ENCODE data around the gene NR1D1. TPM values are rescaled to one million over a fixed set of nuclear protein-coding genes. Genes with fewer than 3 reads are reported as not detected.
A peak's percentile ranks its signal among the peaks of the same experiment; 100 is the strongest.
"Not testable (repeated sequence)": the region's sequence is repeated elsewhere in the genome, so short reads cannot be mapped to it uniquely, and the experiment has no call there.

The NR1D1 gene
- 18.6 TPM for total RNA-seq

DNA sequence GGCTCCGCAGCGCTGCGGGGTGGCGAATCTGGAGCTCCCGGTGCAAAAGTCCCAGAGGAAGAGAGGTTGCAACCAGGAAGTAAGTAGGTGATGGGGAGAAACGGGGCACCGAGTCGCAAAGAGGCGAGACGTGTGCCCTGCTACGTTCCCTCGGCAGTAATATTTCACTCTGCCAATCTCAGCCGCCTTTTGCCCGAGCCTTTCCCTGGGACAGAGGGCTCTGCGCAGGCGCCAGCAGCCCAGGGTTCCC lies at the start of gene NR1D1:
TSS of gene NR1D1 (minus strand) at position 171 of the 250 bp plus-strand sequence. CDS start 495 bp downstream, outside the sequence.
- ATAC-seq, result peak; percentile 52

DNA sequence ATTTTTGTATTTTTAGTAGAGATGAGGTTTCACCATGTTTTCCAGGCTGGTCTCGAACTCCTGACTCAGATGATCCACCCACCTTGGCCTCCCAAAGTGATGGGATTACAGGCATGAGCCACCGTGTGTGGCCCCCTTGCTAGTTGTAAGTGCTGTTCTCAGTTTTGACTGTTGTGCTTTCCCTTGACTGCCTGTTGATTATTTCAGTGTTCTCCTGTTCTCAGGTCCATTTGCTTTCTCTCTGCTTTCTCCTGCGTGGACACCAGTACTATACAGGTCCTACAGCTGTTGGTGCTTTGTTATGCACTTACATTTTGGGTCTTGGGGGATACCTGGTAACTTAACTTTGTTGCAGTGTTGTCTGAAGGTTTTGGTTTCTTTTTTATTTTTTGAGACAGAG lies 48.1 kb upstream of the NR1D1 start:
- ATAC-seq, result no peak
- no peak for DNase-seq (ENCODE audit: low spot score)

More for the DNA sequence above, at the start of gene NR1D1:
- no peak for DNase-seq (ENCODE audit: low spot score)

DNA sequence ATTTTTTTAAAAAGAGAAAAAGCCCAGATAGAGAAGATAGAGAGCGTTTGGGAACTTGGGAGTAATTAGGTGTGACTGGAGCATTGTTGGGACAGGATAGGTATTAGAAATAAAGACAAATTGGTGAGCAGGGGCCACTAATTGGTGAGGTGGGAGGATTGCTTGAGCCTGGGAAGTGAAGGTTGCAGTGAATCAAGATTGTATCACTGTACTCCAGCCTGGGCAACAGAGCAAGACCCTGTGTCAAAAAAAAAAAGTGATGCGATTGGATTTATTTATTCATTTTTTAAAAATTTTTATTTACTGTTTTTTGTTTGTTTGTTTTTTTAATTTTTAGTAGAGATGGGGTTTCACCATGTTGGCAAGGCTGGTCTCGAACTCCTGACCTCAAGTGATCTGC lies 45.1 kb upstream of the NR1D1 start:
- ATAC-seq (no peak), DNase-seq (ENCODE audit: low spot score) (no peak)

DNA sequence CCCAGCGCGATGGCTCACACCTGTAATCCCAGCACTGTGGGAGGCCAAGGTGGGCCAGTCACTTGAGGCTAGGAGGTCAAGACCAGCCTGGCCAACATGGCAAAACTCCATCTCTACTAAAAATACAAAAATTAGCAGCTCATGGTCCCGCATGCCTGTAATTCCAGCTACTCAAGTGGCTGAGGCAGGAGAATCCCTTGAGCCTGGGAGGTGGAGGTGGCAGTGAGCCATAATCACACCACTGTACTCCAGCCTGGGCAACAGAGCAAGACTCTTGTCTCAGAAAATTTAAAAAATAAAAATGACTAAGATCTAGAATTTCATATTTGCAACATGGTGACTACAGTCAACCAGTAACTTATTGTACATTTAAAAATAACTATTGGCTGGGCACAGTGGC lies 42.8 kb upstream of the NR1D1 start:
- DNase-seq (ENCODE audit: low spot score); ATAC-seq: not testable (repeated sequence)

DNA sequence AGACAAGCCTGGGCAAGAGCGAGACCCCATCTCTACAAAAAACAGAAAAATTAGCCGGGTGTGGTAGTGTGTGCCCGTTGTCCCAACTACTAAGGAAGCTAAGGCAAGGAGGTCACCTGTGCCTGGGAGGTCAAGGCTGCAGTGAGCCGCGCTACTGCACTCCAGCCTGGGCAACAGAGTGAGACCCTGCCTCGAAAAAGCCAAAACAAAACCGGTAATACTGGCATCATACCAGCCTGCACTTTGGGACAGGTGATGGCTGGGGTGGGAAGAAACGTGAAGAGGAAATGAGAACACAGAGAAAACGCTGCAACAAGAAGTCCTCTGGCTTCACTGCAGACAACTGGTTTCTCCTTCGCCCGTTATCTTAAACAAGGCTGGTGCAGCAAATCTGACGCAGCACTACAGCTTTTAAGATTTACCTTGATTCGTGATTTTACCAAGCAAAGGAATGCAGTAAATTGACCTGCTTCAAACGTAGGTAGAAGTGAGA lies 39.2 kb upstream of the NR1D1 start:
- peak; percentile 21 for ATAC-seq
- DNase-seq (ENCODE audit: low spot score), result peak; percentile 54

DNA sequence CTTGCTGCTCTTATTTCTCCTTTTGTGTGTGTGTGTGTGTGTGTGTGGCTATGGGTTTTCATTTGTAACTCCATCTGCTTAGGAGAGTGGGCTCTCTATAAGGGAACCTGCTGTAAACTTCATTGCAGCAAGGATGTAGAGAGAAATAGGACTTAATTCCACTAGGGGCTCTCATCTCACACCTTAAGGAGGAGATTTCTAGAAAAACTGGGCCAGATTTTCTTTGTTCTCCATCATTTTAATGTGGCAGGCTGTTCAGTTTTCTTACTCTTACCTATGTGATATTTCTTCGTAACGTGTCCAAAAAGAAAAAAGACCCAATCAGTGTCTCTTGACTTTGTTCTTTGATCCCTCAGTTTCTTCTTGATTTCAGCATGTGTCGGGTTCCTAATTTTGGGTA lies 35.4 kb upstream of the NR1D1 start:
- no peak for DNase-seq (ENCODE audit: low spot score)
- no peak for ATAC-seq

DNA sequence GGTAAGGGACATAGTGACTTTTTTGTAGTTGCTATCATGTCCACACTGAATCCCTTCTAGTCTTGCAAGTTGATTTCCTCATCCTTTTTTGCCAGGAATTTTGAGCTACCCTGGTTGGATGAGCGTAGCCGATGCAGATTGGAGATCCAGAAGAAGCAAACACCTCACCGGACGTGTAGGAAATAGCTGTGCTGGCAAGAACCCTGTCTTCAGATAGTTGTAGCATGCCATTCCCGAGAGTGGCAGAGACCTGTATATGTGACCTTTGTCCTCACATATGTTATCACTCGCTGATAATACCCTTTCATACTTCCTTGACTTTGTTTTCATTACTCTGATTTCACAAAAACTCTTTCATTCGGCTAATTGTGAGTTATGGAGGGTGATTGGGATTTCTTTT lies 33.8 kb upstream of the NR1D1 start:
- DNase-seq (ENCODE audit: low spot score) (no peak), ATAC-seq (no peak)

DNA sequence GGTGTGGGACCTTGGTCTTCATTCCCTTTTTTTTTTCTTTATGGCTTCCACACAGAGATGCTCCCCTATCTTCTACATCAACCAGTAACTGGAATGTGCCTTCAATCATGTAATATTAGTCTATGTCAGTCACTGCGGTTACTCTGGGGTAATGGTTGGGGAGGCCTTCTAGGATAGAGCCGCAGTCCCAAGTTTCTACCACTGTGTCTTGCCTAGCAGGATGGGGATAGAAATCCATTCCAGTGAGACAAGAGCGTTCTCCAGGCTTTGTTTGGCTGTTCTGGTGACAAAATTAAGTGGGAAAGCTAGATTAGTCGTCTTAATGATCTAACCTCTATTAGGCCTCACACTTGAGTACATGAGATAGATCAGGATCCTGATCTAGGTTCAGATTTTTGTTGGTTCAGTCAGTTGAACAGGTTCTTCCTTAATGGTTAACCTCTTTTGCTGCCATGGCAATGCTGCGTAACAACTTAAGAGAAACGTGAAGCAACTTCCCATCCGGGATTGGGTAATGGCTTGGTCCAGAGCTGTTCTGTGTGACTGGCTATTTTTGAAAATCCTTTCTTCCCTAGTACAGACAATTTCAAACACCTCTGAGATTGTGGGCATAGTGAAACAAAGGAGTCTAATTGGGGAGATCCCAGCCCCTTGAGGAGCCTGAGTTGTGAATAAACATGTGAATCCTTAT lies 30.1 kb upstream of the NR1D1 start:
- ATAC-seq (peak; percentile 57), DNase-seq (ENCODE audit: low spot score) (no peak)

DNA sequence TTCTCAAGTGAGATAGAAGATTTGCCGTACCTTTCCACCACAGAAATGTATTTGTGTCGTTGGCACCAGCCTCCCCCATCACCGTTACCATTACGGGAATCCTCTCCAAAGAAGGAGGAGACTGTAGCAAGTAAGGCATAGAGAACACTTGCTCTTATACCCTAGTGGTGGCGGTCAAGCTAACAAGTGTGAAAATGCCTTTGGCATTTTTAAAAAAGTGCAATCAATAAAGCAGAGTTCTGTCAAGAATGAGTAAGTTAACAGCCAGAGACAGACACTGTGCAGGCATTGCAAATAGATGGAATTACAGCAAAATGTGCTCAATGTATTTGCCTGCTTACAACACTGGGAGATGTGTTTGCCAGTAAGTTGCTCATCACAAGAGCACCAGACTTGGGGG lies 29.1 kb upstream of the NR1D1 start:
- ATAC-seq, result no peak
- DNase-seq (ENCODE audit: low spot score), result no peak

DNA sequence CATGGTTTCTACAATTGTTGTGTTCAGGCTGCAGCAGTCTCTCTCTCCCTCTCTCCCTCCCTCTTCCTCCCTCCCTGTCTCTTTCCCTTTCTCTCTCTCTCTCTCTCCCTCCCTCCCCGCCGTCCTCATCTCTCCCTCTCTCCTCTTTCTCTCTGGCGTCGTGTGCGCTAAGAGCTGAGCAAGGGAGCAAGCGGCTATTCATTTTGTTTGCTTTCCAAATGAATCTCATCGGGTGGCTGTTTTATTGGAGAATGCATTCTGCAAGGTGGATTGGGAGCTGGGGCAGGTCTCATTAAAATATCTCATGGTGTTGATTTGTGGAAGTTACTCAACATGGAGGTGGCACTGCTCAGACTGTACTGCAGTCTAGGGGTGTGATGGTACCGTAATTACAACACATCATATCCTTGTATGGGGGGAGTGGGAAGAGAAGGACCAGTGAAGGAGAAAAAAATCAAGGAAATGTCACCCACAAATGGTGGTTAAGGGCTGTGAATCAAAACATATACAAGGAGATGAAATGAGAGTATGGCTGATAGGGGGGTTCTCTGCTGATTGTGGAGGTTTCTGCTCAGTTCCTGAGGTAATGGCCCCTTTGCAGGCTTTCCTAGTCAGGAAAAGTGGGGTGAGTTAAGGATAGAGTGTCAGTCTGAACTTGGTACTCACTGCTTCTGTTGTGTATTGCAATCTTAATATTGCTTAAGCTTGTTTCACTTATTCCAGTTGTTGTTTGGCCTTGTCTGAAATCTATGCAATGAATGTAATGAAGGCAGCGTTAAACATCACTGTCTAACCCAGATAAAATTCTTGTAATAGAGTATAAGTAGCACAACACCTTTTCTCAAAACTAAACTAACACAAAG lies 24.1 kb upstream of the NR1D1 start:
- DNase-seq (ENCODE audit: low spot score) (no peak), ATAC-seq (peak; percentile 19)

DNA sequence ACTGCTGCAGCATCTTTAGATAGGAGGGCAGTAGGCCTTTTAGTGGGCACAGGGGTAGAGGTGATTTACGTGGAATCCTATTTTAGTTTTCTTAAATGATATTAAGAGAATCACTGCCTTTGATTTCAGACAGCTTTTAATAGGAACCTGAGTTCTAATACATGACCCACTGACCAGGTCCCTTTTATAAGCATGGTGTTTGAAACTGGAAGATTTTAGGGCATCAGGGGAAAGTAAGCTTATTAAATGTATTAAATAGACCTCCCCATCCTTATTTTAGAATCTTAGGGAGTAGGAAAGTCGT lies 23.4 kb upstream of the NR1D1 start:
- ATAC-seq (no peak), DNase-seq (ENCODE audit: low spot score) (no peak)

DNA sequence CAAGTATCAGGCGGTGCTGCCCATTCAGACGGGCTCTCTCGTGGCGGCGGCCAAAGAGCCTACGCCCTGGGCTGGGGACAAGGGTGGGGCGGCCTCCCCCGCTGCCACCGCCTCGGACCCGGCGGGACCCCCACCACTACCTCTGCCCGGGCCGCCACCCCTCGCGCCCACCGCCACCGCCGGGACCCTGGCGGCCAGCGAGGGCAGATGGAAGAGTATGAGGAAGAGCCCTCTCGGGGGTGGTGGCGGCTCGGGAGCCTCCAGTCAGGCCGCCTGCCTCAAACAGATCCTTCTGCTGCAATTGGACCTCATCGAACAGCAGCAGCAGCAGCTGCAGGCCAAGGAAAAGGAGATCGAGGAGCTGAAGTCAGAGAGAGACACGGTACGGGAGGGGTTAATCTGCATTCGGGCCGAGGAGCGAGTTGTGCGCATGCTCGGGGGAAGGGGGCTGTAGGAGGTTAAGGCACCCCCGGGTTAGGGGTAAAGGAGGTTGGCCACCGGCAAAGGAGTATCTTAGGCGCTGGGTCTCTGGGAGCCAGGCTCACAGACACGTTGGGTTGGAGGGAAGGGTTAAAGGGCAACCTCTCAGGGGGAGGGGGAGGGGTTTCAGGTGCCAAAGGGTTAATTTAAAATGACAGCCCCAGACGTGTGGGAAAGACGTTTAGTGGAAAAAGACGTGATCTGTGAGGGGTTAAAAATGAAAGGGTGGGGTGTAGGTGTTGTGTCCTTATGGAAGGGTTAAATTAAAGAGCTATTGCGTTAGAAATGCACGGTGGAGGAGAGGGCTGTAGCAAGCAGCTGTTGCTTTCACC lies 22.8 kb upstream of the NR1D1 start:
- DNase-seq (ENCODE audit: low spot score) (peak; percentile 62), ATAC-seq (peak; percentile 36)

DNA sequence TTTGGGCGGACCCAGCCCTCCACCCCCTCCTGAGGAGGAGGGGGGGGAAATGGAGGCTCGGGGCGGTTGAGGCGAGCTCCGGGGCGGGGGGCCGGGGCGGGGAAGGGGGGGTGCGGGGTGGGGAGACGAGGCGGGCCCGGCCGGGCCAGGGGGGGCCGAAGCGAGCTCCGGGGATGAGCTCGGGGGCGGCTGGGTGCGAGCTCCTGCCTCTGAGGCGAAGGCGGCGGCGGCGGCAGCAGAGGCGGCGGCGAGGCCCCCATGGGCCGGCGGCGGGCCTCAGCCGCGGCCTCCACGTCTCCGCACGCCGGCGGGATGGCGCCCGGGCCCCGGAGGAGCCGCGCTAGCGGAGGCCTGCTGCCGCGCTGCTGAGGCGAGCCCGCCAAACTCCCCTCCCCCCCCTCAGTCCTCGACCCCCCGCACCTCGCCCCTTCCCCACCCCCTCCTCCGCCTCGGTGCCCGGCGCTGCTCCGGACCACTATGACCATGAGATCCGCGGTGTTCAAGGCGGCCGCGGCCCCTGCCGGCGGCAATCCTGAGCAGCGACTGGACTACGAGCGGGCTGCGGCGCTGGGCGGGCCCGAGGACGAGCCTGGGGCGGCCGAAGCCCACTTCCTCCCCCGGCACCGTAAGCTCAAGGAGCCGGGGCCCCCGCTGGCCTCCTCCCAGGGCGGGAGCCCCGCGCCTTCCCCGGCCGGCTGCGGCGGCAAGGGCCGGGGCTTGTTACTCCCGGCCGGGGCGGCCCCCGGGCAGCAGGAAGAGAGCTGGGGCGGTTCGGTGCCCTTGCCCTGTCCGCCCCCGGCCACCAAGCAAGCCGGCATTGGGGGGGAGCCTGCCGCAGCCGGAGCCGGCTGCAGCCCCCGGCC lies 22.0 kb upstream of the NR1D1 start:
- DNase-seq (ENCODE audit: low spot score) (peak; percentile 64), ATAC-seq (peak; percentile 52)

DNA sequence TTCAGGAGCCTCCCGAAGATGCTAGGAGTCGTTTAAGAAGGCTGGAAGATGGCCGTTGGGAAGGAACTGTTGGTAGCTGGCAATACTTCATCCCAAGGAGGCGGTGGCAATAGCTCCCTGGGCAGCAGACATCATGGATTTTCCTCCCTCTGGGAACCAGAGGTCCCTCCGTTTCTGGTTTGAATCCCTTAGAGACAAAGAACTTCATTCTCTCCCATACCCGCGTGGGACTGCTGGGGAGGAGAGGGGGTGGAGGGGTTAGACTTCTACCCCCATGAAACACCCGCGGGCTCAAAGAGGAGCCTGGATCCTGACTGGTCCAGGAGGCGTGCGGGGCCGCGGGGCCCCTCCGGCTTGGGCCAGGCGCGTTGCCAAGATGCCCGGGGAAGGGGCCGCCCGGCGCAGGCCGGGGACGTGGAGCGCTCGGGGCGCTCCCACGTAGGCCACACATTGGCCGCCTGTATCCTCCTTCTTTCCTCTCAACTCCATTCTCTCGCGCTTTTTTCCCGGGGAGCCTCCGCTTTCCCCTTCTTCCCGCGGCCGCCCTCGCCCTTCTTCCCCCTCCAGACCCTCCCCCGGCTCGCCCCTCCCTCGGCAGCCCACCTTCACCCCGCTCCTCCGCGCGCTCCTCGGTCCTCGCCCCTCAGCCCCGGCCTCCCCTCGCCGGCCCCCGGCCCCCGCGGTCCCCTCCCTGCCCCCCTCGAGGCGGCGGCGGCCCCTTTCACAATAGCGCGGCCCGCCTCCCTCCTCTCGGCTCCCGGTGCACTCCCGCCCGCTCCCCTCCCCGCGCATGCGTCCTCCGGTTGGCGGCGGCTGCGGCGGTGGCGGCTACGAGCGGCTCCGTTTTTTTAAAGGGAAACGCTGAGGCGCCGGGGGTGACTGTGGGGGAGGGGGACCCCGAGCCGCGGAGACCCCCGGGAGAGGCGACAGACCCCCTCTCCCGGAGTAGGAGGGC lies 21.1 kb upstream of the NR1D1 start, which contains the start of gene MSL1:
TSS of gene MSL1 (plus strand) at position 791 of the 955 bp plus-strand sequence. CDS start 642 bp downstream, outside the sequence.
- DNase-seq (ENCODE audit: low spot score), result peak; percentile 93
- ATAC-seq, result peak; percentile 83

DNA sequence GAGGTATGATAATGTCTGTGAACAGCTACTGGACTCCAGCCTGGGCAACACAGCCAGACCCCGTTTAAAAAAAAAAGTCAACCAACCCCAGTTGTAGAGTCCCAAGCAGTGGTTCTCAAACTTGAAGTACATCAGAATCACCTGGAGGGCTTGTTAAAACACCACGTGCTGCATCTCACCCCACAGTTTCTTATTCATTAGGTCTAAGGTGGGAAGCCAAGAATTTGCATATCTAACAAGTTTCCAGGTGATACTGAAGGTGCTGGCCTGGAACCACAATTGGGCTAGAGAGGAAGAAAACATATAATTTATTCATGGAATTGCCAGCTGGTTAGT lies 14.7 kb upstream of the NR1D1 start:
- DNase-seq (ENCODE audit: low spot score) (no peak), ATAC-seq (no peak)

DNA sequence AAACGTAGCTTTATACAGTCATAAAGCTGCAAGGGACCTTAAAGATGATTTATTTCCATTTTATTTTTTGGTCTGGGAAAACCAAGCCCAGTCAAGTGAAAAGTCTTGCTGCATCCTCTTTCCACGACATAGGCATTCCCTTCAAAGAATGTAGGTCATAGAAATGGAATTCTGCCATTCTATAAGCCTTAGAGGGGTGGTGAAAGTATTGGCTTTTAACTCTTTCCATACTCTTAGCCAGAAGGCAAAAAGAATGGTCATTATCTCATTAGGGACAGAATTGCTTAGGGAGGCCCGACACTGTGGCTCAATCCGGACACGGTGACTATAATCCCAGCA lies 13.5 kb upstream of the NR1D1 start:
- ATAC-seq, result no peak
- no peak for DNase-seq (ENCODE audit: low spot score)

DNA sequence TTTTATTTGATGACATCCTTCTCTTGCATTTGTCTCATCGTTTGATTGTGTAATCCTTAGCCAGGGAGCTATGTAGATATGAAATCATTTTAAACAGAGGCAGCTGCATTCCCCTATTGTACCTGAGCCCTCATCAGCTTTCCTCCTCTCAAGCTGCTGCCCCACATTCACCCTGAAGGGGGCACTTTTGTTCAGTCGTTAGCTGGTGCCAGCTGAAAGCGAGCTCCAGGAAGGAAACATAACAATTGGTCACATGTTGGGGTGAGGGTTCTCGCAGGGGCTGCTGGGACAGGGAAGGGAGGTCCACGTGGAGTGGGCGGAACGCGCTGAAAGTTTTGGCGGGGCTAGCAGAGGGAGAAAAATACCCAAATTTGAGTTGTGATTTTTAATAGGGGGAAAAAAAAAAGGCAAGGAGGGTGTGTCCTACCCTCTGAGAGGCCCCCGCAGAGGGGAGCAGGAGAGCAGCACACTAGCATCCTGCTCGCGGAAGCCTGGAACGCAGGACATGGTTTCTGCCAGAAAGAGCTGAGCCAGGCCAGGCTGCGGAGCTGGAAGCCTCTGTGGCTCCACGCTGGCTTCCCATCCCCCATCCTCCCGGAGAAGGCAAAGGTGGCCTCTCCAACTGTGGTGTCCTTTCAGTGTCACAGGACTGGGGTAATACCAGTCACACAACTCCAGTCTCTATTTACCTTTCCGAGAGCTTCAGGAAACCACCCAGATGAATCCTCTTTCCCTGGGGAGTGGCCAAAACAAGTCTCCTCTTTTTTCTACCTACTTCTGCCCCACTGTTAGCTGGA lies 12.9 kb upstream of the NR1D1 start:
- DNase-seq (ENCODE audit: low spot score) (peak; percentile 95), ATAC-seq (peak; percentile 71)

DNA sequence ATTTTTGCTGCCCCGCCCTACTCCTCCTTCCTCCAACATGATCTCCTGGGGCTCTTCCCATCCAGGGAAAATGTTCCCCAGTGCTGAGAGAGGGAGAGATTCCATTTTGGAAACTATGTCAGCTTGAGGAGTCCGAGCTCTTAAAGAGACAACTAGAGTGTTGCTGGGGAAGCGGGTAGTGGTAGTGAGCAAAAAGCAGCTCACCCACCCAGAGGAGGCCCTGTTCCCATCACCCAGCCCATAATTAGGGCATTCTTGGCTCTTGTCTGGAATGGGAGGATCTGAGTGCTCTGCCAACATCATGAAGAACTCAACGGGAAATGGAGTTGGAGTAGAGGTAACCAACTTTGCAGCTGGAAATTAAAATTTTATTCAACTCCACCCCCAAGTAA lies 12.3 kb upstream of the NR1D1 start:
- no peak for ATAC-seq
- no peak for DNase-seq (ENCODE audit: low spot score)

DNA sequence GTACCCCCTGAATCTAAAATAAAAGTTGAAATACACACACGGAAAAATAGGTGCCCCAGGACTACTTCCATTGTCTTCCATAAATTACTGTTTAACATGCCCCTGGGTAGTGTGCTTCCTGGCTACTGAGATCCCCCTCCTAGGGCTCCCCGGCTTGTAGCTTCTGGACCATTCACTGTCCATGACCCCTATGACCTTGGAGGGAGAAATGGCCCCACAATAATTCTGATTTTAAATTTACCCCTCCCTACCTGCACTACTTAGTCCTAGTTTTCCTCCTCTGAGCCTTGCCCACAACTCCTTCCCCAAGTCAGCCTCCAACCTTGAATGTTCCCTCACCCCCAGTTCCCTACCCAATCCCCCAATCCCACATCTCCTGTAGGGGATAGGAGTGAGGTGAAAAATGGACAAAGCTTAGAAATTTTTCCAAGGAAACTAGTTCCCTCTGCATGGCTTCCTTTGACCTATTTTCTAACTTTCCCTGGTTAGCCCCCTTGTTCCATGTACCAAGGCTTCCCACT lies 11.9 kb upstream of the NR1D1 start:
- DNase-seq (ENCODE audit: low spot score) (no peak), ATAC-seq (no peak)

All from left lobe of liver (tissue), 2 donors.